ENCODE results near the gene MRPS7. TPM values are rescaled to one million over a fixed set of nuclear protein-coding genes. Genes with fewer than 3 reads are reported as not detected.

The MRPS7 gene
- polyA plus RNA-seq, 2 of the 4 experiments (the other 2 are of a cell fraction) = 144 to 163 TPM

- Histone ChIP-seq H3K4me3 (no peak overlapping the region), H3K9me3 (no peaks in the 10 kb centered on the region), H3K4me1 (0 out of 3 replicates have a peak, but pooled peaks cover 6% of the 10 kb centered on the region), H3K27ac (no peak overlapping the region), H3K4me2 (no peak overlapping the region)
- CTCF ChIA-PET = interaction anchor here (1.1 to 9.3 kb wide), 5 partner anchors 18 to 167 kb away, joined by 3 to 223 read pairs (median 5); partner anchors contain the start of gene MIF4GD
- TF ChIP-seq HDAC2 (IDR thresholded peaks at IDR 0.05) (no peak), JUN (IDR thresholded peaks at IDR 0.05) (no peak), POLR2AphosphoS2 (conservative IDR thresholded peaks at IDR 0.05; ENCODE audit: low read length) (no peak), MAFK (IDR thresholded peaks at IDR 0.05; ENCODE audit: partially characterized antibody) (no peak)
- no peak for DNase-seq (ENCODE audit: low read depth in 1 of 2, low spot score in 1 of 2)
- POLR2A ChIA-PET = no interaction called here
- FAIRE-seq = no peak
- 90% methylated on average over 6 of the region's 6 CpGs for WGBS (ENCODE audit: missing lambda C conversion rate)
- ATAC-seq = no peak
These were observed 16.7 kb upstream of the MRPS7 start for GRCh38 chr17:75245011-75245410.

GRCh38 chr17:75246404-75246803 is 15.3 kb upstream of the MRPS7 start:
- TF ChIP-seq ZNF302 (CRISPR knock-in tag; IDR thresholded peaks at IDR 0.05) (no peak), CBX2 (IDR thresholded peaks at IDR 0.05; ENCODE audit: borderline replicate concordance, low read depth) (no peak), PHF8 (IDR thresholded peaks at IDR 0.05; ENCODE audit: borderline replicate concordance, low read depth) (no peak), RARB (CRISPR knock-in tag; IDR thresholded peaks at IDR 0.05) (no peak), HOXB13 (CRISPR knock-in tag; IDR thresholded peaks at IDR 0.05; ENCODE audit: low read depth) (no peak), ZC3H11A (IDR thresholded peaks at IDR 0.05) (no peak), FOSL2 (IDR thresholded peaks at IDR 0.05) (no peak), FOSL2 (CRISPR knock-in tag; IDR thresholded peaks at IDR 0.05) (no peak), SREBF2 (IDR thresholded peaks at IDR 0.05) (no peak), FOXS1 (CRISPR knock-in tag; IDR thresholded peaks at IDR 0.05) (no peak), ZSCAN20 (CRISPR knock-in tag; IDR thresholded peaks at IDR 0.05) (no peak), POLR2A (IDR thresholded peaks at IDR 0.05; ENCODE audit: low read length) (no peak), HOXB5 (CRISPR knock-in tag; IDR thresholded peaks at IDR 0.05) (no peak), REST (IDR thresholded peaks at IDR 0.05) (no peak), EP300 (IDR thresholded peaks at IDR 0.05) (no peak), POLR2AphosphoS2 (conservative IDR thresholded peaks at IDR 0.05; ENCODE audit: low read length) (no peak), JUN (IDR thresholded peaks at IDR 0.05) (no peak)
- 92% methylated on average over 12 of the region's 12 CpGs for WGBS (ENCODE audit: missing lambda C conversion rate)
- CTCF ChIA-PET = interaction anchor here (0.6 to 7.3 kb wide), 10 partner anchors 8 to 189 kb away, joined by 3 to 112 read pairs (median 6); partner anchors contain the start of genes GGA3, MIF4GD and MRPS7
- no peak for ATAC-seq
- FAIRE-seq = no peak
- Histone ChIP-seq H3K27ac (no peak overlapping the region), H3K4me2 (no peak overlapping the region), H3K9me3 (no peaks in the 10 kb centered on the region), H3K4me1 (no peaks in the 10 kb centered on the region), H3K4me3 (no peak overlapping the region)
- POLR2A ChIA-PET = interaction anchor here (0.7 kb wide), 1 partner anchor 137 kb away, joined by 5 read pairs; no protein-coding TSS in a partner anchor
- DNase-seq (ENCODE audit: low read depth in 1 of 2, low spot score in 1 of 2) = no peak

GRCh38 chr17:75249564-75249963 is 12.1 kb upstream of the MRPS7 start:
- TF ChIP-seq PHF8 (IDR thresholded peaks at IDR 0.05; ENCODE audit: borderline replicate concordance, low read depth) = no peak
- no peak for TF ChIP-seq SREBF2 (IDR thresholded peaks at IDR 0.05)
- TF ChIP-seq CHD4 (IDR thresholded peaks at IDR 0.05; ENCODE audit: borderline replicate concordance) = no peak
- TF ChIP-seq USF2 (IDR thresholded peaks at IDR 0.05) = no peak
- TF ChIP-seq CBX2 (IDR thresholded peaks at IDR 0.05; ENCODE audit: borderline replicate concordance, low read depth) = no peak
- TF ChIP-seq HDAC2 (IDR thresholded peaks at IDR 0.05) = no peak
- TF ChIP-seq RARB (CRISPR knock-in tag; IDR thresholded peaks at IDR 0.05) = no peak
- no peak for TF ChIP-seq CBX8 (IDR thresholded peaks at IDR 0.05)
- TF ChIP-seq KDM1A (IDR thresholded peaks at IDR 0.05; ENCODE audit: low read depth) = no peak
- TF ChIP-seq POLR2AphosphoS2 (conservative IDR thresholded peaks at IDR 0.05; ENCODE audit: low read length) = no peak
- TF ChIP-seq TP53 (CRISPR knock-in tag; IDR thresholded peaks at IDR 0.05) = no peak
- ATAC-seq (no peak), DNase-seq (ENCODE audit: low read depth in 1 of 2, low spot score in 1 of 2) (no peak), FAIRE-seq (no peak)
- H3K4me1 ChIP-seq = no peaks in the 10 kb centered on the region
- H3K9me3 ChIP-seq = no peaks in the 10 kb centered on the region
- no peak overlapping the region for H3K4me2 ChIP-seq
- no peak overlapping the region for H3K27ac ChIP-seq
- no peak overlapping the region for H3K4me3 ChIP-seq
- ChIA-PET CTCF (interaction anchor here (0.9 to 7.3 kb wide), 7 partner anchors 12 to 384 kb away, joined by 3 to 112 read pairs (median 4); no protein-coding TSS in a partner anchor), POLR2A (interaction anchor here (1.1 kb wide), 1 partner anchor 12 kb away, joined by 4 read pairs; the partner anchor contains the start of genes GGA3 and MRPS7)
- WGBS (ENCODE audit: missing lambda C conversion rate) = 79% methylated on average over 4 of the region's 4 CpGs
